ENCODE results near the gene PHACTR4.
A peak's percentile ranks its signal among the peaks of the same experiment; 100 is the strongest.
"Not testable (repeated sequence)": the region's sequence is repeated elsewhere in the genome, so short reads cannot be mapped to it uniquely, and the experiment has no call there.

Gene PHACTR4

DNA sequence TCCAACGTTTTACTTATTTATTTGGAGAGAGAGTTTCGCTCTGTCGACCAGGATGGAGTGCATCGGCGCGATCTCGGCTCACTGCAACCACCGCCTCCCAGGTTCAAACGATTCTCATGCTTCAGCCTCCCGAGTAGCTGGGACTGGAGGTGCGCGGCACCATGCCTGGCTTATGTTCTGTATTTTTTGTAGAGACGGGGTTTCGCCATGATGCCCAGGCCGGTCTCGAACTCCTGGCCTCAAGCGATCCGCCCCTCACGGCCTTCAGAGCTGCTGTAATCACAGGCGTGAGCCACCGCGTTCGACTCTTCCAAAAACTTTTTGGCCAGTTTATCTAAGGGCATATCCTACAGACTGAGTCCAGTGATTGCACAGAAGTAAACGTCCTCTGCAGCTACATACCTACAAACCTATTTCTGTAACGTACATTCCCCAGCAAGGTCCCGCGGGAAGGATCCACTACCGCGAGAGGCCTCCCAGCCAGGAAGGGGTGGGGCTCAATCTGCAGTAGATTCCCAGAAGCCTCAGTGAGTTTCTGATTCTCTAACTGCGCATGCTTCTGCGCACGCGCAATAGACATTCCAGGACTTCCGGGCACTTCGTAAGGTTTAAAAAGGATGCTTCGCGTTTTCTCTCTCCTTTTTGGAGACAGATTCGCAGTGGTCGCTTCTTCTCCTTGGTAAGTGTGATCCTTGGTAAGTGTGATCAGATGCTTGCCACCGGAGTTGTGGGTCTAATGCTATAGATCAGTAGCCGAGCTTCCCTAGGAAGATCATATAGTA lies 136.1 kb downstream of the PHACTR4 start, which contains the start of gene RCC1:
TSS of gene RCC1 (plus strand) at position 638 of the 782 bp plus-strand sequence. CDS start 23,824 bp downstream, outside the sequence.
- DNase-seq, result peak; percentile 99

DNA sequence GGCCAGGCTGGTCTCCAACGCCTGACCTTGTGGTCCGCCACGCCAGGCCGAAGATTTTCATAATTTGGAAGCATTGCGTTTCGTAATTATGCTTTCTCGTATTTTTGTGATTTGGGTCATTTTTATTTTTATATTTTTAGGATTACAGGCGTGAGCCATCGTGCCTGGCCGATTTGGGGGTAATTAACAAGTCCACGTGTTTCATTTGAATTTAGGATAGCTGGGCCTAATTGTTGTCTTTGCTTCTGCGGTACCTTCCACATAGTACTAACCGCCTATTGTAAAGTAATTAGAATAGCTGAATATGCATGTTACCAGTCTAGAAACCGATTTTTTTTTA lies 137.3 kb downstream of the PHACTR4 start:
- no peak for DNase-seq

GRCh38 chr1:28507247-28507645 lies 137.7 kb downstream of the PHACTR4 start:
- DNase-seq, result peak; percentile 15

- DNase-seq, result no peak
Observed at GRCh38 chr1:28507646-28508434, 138.3 kb downstream of the PHACTR4 start.

DNA sequence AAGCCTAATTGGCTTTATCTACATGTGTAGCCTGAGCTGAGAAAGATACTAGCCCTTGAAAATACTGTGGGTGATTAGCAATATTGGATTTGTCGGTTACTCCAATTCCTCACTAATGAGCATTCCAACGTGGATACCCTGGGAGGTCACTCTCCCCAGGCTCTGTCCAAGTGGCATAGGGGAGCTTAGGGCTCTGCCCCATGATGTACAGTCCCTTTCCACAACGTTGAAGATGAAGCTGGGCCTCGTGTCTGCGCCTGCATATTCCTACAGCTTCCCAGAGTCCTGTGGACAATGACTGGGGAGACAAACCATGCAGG lies 138.9 kb downstream of the PHACTR4 start:
- DNase-seq, result peak; percentile 30

GRCh38 chr1:28509705-28510272 lies 140.2 kb downstream of the PHACTR4 start:
- peak; percentile 33 for DNase-seq

- peak; percentile 58 for DNase-seq
Observed at GRCh38 chr1:28510273-28510969, 140.9 kb downstream of the PHACTR4 start.

- DNase-seq, result peak; percentile 62
Observed at GRCh38 chr1:28510970-28511440, 141.5 kb downstream of the PHACTR4 start.

GRCh38 chr1:28512058-28512611 lies 142.6 kb downstream of the PHACTR4 start:
- peak; percentile 41 for DNase-seq

DNA sequence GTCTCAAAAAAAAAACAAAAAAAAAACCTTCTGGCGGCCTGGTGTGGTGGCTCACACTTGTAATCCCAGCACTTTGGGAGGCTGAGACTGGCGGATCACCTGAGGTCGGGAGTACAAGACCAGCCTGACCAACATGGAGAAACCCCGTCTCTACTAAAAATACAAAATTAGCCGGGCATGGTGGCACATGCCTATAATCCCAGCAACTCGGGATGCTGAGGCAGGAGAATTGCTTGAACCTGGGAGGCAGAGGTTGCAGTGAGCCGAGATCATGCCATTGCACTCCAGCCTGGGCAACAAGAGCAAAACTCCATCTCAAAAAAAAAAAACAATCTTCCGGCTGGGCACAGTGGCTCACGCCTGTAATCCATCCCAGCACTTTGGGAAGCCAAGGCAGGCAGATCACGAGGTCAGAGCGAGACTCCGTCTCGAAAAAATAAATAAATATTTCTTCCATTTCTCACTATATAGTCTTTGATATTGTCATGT lies 144.9 kb downstream of the PHACTR4 start:
- DNase-seq, result peak; percentile 42

DNA sequence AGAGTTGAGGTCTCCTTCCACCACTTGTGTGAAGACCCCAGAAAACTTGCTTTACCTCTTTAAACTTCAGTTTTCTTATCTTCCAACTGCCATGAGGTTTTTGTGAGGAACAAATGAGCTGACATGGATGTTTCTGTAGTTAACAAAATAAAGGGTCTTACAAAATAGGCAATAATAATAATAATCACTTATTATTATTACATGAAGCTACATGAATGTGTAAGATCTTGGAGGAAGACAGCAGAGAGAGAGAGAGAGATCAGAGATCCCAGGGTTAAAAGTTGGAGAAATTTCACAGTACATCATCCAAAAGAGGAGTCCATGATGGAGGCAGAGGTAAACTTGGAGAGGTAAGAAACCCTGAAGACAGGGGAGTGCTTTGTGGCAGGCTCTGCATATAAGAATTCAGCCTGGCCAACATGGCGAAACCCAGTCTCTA lies 147.0 kb downstream of the PHACTR4 start:
- DNase-seq, result no peak

DNA sequence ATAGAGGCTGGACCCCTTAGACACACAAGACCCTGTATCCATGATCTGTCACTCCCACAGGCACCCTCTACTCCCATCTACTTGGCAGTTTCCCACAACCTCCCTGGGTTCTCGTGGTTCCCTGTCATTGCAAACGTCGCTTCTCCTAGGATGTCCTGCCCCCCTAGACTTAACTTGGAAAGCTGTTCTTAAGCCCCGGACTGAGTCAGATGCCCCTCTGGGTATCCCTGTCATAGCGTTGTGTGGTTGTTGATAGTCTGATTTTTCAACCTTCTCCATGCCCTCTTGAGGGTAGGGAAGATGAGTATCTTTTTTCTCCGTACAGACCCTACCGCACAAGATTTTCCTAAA lies 148.1 kb downstream of the PHACTR4 start:
- no peak for DNase-seq

DNA sequence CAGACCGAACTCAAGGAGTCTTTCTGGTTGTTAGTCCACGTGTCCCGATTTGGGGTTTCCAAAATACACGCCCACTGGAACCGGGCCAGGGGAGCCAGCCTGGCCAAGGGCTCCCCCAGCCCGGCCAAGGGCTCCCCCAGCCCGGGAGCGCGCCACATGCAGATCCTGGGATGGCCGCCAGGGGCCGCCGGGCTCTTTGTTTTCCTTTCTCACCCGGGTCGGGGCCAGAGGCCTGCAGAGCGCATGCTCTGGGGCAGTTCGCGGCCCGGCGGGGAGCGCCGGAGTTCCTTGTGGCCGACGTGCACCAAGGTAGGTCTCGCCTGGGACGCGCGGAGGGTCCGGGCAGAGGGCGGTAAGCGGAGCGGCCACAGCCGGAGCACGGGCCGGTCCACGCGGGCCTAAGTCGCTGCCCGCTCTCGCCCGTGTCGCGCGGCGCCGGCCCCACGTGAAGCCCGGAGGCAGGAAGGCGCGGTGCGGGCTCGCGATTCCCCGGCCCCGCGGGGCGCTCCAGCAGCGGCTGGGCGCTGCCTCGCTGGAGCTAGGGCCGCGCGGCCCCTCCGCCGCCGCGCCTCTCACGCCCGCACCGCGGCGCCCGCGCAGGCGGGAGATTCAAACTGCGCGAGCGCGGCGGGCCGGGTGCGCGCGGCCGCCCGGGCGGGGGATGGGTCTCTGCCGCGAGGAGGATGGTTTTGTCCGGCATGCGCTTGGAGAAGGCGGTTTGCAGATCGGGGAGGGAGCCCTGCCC lies 148.6 kb downstream of the PHACTR4 start:
- peak; percentile 88 for DNase-seq

DNA sequence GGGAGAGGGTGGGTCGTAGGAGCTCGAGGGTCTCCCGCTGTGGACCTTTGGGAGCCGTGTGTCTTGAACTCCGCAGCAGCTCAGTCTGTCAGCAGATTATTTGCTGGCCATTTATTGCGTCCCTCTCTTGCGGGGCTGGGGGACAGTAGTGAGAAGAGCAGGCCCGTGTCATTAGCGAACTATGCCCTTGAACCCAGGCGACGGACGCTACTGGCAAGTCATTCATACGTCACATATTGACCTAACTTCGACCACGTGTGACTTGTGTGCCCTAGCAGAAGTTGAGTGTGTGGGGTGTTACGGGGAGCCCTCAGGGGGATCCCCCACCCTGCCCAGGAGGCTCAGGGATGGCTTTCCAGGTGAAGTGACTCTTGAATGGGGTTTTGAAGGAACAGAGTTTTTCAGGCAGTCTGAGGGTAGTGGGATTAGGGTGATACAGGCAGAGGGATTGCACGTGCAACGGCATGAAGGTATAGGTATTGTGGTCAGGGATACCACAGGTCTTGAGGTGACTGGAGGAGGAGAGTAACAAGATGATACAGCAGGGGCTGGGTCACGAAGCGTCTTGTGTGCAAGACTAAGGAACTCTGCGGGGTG lies 149.3 kb downstream of the PHACTR4 start:
- peak; percentile 8 for DNase-seq

DNA sequence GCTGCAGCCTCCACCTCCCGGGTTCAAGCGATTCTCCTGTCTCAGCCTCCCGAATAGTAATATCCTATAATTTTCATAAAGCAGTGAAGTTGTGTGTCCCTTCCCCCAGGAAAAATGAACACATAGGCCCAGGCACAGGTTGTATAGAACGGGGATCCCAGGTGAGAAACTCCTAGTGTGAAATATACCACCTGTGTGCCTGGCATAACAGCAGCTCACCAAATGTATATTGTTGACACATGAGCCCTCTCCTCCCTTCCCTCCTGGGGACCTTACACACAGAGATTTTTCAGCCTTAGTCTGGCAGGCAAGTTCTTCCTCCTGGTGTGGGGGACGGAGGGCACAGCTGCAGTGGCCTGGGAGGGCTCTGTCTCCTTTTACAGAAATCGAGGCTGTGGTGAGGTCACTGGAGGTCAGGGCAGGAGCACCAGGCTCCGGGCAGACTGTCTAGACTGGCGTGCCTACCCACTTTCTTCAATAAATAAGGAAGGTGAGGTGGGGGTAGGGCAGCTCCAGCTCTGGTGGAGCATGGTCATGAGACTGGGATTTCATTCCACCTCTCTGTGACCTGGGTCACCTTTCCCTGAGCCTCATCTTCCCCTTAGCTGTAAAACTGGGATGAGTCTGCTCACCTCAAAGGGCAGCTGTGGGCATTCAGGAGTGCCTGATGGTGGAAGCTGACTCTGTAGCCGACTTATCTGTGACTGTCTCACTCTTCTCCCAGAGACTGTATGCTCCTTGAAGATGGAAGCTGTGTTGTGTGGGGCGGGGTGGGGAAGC lies 150.6 kb downstream of the PHACTR4 start:
- DNase-seq, result no peak

- DNase-seq, result not testable (repeated sequence)
Observed at GRCh38 chr1:28520796-28521195, 151.3 kb downstream of the PHACTR4 start.

GRCh38 chr1:28521502-28522164 lies 152.1 kb downstream of the PHACTR4 start:
- DNase-seq, result no peak

DNA sequence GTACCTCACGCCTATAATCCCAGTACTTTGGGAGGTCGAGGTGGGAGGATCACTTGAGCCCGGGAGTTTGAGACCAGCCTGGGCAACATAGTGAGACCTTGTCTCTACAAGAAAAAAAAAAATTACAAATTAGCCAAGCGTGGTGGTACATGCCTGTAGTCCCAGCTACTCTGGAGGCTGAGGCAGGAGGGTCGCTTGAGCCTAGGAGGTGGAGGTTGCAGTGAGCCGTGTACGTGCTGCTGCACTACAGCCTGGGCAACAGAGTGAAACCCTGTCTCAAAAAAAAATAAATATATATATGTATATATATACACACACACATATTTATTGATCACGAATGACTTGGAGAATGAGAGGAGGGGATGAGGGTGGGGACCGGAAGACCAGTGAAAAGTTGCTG lies 153.0 kb downstream of the PHACTR4 start:
- not testable (repeated sequence) for DNase-seq

DNA sequence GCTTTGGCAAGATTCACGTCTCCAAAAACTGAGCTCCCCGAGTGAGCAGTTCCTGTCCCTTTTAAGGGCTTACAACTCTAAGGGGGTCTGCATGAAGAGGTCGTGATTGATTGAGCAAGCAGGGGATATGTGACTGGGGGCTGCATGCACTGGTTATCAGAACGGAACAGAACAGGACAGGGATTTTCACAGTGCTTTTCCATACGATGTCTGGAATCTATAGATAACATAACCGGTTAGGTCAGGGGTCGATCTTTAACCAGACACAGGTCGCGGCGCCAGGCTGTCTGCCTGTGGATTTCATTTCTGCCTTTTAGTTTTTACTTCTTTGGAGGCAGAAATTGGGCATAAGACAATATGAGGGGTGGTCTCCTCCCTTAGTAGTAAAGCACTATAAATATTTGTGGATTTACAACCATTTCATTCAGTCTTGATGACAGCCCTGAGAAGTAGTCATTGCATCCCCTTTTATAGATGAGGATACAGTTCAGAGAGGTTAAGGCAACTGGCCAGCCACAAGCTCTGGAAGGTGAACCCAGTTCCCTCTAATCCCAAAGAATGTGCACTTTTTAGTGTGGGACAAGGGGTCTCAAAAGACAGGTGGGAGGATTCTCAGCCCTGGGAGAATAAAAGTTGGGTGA lies 155.6 kb downstream of the PHACTR4 start:
- DNase-seq, result not testable (repeated sequence)

DNA sequence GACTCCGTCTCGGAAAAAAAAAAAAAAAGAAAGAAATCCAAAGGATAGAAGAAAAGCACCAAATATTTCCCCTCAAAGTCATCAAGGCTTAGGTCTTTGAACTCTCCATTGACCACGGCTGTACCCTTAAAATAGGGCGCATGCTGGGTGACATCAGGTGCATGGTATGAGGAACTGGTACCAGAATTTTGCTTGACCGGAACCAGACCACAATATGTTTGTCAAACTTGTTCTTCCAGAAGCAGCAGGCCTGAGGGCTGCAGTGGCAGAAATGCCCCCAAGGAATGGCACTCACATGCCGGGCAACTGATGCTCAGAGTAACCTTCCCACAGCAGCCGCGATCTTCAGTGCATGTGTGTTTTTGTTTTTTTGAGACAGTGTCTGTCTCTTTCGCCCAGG lies 157.3 kb downstream of the PHACTR4 start:
- DNase-seq, result no peak
